RPMI8226 (cell line): Measurements from ENCODE around the gene C1GALT1C1.
"Not testable (repeated sequence)": the region's sequence is repeated elsewhere in the genome, so short reads cannot be mapped to it uniquely, and the experiment has no call there.

Source experiments
- DNase-seq: peaks from one replicate; pipeline ENCODE4 v3.0.0-alpha.2; 2015

C1GALT1C1 gene

GRCh38 chrX:120629667-120630537 lies at the start of gene C1GALT1C1:
C1GALT1C1 (minus strand) TSS chrX:120630054; CDS start chrX:120627166, 2,888 bp downstream.
- peak; percentile 95 for DNase-seq

GRCh38 chrX:120677004-120677652 lies 47.3 kb upstream of the C1GALT1C1 start:
- DNase-seq: no peak

DNA sequence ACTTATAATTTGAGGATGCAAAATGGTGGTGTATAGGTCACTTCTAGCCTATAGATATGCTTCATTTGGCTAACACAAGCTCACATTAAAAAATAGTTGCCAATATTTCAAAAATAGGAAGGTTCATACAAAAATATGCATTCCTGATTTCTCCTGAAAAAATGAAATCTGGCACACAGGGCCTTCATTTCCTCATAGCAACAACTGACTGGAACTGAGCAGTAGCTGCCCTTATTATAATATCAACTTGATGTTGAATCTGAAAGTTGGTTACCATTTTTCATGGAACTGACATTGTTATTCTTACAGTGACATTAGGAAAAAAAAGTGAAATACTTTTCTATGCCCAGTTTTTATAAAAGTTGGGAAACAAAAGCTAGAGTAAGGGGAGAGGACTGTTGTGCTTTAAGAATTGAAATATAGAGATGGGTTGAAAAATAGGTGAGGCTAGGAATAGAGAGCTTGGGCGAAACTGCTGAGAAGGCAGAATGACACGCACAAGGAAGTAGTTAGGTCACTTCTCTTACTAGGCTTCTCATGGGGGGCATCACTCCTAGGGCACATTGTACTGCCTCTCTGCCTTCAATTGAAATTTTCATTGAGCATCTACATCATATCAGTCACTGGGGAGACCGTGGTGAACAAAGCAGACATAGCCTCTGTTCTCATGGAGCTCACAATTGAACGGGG lies 43.1 kb upstream of the C1GALT1C1 start:
- DNase-seq: peak; percentile 7

- DNase-seq: no peak
Measured at GRCh38 chrX:120672389-120672788, 42.5 kb upstream of the C1GALT1C1 start.

- DNase-seq: no peak
Measured at GRCh38 chrX:120671963-120672362, 42.1 kb upstream of the C1GALT1C1 start.

- DNase-seq: no peak
Measured at GRCh38 chrX:120668357-120668756, 38.5 kb upstream of the C1GALT1C1 start.

DNA sequence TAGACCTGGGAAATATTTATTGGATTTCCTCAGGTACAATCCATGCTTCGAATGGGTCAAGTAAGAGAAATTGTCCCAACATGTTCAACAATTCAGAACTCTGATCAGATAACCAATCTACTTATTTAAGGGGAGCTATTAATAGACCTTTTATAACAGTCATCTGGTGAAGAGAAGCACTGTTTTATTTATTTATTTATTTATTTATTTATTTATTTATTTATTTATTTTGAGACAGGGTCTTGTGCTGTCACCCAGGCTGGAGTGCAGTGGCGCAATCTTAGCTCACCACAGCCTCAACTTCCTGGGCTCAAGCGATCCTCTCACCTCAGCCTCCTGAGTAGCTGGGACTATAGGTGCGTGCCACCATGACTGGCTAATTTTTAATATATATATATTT lies 34.7 kb upstream of the C1GALT1C1 start:
- DNase-seq: not testable (repeated sequence)

DNA sequence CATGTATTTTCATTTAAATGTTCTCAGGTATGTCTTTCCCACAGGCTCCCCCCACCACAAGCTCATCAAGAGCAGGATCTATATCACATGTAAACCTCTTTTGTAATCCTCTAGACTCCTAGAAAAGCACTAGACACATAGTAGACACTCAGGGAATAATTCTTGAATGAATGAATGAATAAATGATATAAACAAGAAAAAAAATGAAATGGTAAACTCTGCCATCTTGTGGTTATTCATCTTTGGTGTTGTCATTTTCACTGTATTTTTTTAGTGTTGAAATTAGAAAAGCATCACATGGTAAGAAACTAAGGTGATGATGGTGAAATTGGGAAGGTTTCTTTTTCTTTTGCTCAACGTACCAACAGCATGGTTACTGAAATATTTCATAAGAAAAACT lies 34.2 kb upstream of the C1GALT1C1 start:
- DNase-seq: no peak

GRCh38 chrX:120662662-120663061 lies 32.8 kb upstream of the C1GALT1C1 start:
- no peak for DNase-seq

DNA sequence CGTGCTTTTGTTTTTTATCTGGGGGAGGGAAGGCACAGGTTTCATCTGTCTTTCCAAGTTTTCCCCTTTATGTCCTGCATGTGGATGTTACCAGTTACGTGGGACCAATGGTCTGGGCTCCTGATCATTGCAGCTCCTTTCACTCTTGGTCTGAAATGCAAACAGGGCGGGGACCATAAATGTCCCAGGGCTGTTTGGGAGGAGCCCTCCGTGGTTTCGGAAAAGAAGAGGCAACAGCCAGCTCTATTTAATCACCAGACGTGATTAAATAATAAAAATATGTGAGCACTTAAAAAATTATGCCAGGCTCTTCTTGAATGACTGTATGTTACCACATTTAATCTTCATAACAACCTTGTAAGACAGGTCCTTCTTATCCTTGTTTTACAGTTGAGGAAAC lies 30.8 kb upstream of the C1GALT1C1 start:
- no peak for DNase-seq

- peak; percentile 44 for DNase-seq
Measured at GRCh38 chrX:120653000-120653399, 23.1 kb upstream of the C1GALT1C1 start.

DNA sequence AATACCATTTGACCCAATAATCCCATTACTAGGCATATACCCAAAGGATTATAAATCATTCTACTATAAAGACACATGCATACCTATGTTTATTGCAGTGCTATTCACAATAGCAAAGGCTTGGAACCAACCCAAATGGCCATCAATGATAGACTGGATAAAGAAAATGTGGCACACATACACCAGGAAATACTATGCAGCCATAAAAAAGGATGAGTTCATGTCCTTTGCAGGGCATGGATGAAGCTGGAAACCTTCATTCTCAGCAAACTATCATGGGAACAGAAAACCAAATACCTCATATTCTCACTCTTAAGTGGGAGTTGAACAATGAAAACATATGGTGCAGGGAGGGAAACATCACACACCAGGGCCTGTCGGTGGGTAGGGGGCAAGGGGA lies 22.4 kb upstream of the C1GALT1C1 start:
- not testable (repeated sequence) for DNase-seq

DNA sequence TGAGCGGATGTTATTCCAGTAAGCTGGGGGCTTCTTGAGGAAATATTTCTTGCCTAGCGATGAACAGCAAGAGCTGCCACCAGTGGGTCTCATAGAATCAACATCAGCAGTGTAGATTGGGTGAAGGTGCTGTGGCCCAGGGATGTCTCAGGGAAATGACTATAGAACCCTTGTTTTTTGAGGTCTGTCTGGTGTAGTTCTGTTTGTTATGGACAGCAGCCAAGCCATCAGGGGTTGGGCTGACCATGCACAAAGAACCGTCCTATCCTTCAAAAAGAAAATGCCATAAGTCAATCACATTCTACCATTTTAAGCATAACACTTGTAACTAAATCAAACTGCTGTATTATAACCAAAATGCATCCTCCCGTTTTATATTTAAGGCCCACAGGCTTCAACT lies 17.3 kb upstream of the C1GALT1C1 start:
- DNase-seq: no peak

- DNase-seq: no peak
Measured at GRCh38 chrX:120642871-120643270, 13.0 kb upstream of the C1GALT1C1 start.

DNA sequence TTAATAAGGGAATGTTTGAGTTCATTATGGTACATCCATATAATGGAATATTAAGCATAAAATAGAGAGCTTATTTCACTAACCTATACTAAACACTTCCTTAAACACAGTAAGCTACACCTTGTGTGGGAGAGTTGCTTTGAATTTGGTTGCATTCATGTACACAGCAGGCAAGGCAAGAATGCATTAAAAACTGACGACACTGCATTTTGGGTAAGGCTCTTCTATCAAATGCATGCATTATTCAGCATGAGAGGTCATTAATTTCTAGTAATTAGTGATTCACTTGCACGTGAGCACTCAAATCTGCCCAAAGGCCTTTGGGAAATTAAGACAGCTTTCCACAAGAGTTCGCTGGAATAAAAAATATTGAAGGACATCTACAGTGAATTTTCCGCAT lies 8.8 kb upstream of the C1GALT1C1 start:
- DNase-seq: no peak

DNA sequence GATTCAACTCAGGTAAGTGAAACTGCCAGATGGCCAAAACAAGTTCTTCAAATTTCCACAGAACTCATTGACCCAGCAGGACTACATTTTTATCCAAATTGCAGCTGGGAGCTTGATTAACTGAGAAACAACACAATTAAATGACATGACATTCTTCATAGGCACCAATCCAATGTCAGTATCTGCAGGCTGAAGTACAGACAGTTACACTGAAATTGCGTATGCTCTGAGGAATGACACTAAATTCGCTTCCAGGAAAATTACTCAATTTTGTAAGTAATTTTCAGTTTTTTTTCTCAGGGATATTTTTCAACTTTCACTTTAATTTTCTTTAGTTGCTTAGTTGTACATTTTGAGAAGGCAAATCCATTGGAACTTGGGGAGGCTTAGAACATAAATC lies 4.5 kb downstream of the C1GALT1C1 start:
- DNase-seq: no peak

DNA sequence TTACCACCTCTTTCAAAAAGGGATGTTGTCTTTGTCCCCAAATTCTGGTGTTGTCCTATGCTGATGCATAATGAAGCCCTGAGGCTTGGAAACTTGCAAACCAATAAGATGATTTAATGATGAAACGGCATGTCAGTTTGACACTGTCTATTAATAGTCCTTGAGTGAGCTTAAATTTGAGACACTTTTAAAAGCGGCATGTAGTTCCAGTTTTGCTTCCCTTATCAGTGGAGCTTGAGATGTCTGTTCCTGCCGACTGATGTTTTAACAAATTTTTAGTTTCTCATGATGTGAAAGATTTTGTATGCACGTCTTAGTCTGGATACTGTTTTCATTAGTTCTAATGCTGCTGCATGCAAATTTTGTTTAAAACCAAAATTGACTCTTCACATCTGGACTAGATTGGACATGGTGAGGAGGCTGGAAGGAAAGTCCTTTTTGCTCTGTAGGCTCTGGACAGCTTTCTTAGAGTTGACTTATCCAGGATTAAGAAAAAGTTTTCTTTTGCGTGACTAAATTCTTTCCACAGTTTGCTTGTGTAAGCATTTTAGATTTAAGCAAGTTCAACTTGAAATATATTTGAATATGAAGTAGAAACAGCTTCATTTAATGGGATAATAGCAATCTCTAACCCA lies 11.7 kb downstream of the C1GALT1C1 start:
- DNase-seq: no peak

DNA sequence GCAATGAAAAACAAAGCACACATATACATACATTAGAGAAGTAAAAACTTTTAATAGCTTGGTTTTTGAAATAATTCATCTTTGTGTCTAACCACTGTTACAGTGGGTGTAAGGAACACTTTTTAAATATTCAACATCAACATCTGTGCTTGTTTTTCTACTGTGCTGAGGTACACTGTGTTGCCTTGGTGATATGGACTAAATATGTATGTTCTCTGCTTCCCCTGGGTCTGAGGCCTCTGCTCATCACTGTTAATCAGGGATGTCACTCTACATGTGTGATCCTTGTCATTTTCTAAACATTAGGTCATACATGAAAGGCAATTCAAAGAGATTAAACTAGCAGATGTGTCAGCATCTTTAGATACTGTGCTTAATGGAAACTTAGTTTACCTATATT lies 15.0 kb downstream of the C1GALT1C1 start:
- DNase-seq: no peak

DNA sequence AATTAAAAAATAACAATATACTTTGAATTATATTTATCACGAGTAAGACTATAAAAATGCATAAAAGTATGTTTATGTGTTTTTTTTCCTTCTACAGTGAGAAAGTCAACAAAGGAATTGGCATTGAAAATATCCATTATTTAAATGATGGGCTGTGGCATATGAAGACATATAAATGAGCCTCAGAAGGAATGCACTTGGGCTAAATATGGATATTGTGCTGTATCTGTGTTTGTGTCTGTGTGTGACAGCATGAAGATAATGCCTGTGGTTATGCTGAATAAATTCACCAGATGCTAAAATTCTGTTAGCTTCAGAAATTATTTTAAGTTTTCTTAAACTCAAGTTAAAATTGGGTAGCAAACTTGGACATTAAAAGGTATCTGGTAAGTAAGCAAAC lies 17.8 kb downstream of the C1GALT1C1 start:
- DNase-seq: no peak

GRCh38 chrX:120604361-120604782 lies 25.5 kb downstream of the C1GALT1C1 start:
- DNase-seq: peak; percentile 39

DNA sequence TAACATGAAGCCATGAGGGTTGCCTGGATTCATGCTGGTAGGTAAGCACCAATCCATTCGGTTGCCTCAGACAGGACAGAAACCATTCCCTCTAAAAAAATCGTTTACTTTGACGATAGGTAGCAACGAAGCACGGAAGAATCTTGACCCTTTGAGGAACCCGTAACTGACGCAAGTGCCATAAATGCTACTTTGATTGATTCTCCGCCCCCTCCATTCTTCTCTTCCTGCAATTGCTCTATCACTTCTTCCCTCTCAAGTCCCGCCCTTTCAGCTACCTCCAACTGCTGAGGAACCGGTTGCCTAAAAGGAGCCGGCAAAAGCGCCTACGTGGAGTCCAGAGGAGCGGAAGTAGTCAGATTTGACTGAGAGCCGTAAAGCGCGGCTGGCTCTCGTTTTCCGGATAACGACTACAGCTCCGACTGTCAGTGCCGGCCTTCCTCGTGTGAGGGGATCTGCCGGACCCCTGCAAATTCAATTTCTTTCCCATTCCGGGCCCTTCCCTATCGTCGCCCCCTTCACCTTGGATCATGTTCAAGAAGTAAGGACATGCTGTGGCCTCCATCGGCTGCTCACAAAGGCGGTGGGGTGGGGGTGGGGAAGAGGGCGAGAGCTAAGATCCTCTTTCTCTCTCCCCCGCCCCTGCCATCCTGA lies 26.0 kb downstream of the C1GALT1C1 start, which contains the start of gene MCTS1:
TSS of gene MCTS1 (plus strand) at position 395 of the 654 bp plus-strand sequence. CDS start at position 531, 136 bp downstream.
- peak; percentile 93 for DNase-seq

- no peak for DNase-seq
Measured at GRCh38 chrX:120585702-120586101, 44.2 kb downstream of the C1GALT1C1 start.
